ENCODE results near the gene BCAS3. TPM values are rescaled to one million over a fixed set of nuclear protein-coding genes. Genes with fewer than 3 reads are reported as not detected.

The BCAS3 gene
- total RNA-seq, 4 donors from 2014 or later, result 41.0 to 81.4 (median 45.6) TPM

- 99% methylated on average over 4 of the region's 4 CpGs for WGBS
- no peaks in the 10 kb centered on the region for H3K9me3 ChIP-seq
- no peak overlapping the region for H3K4me3 ChIP-seq
- no peaks in the 10 kb centered on the region for H3K36me3 ChIP-seq
- TF ChIP-seq CTCF (IDR thresholded peaks at IDR 0.05) (no peak), POLR2AphosphoS5 (IDR thresholded peaks at IDR 0.05) (no peak), EP300 (IDR thresholded peaks at IDR 0.05) (no peak), POLR2A (IDR thresholded peaks at IDR 0.05) (no peak)
- no peaks in the 10 kb centered on the region for H3K4me1 ChIP-seq
- DNase-seq (ENCODE audit: low spot score in 2 of 2), result no peak
- no peaks in the 10 kb centered on the region for H3K27me3 ChIP-seq
- H3K27ac ChIP-seq, result no peak overlapping the region
These were observed 141.9 kb downstream of the BCAS3 start for GRCh38 chr17:60819447-60820130.

DNA sequence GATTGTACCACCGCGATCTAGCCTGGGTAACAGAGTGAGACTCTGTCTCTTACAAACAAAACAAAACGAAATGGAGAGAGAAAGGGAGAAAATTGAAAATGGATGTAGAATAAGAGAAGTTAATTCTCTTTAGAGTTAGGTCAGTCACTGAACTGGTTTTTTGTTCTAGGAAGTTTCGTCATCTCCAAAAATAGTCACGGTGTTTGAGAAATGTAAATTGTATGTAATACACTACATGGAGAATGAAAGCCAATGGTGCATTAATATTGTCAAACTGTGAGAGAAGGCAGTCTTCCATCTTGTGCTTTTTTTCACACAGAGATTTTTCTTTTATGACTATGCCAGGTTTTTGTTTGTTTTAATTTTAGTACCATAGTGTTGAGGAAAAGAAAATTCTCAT, 145.9 kb downstream of the BCAS3 start:
- no peaks in the 10 kb centered on the region for H3K27me3 ChIP-seq
- TF ChIP-seq EP300 (IDR thresholded peaks at IDR 0.05) (no peak), POLR2AphosphoS5 (IDR thresholded peaks at IDR 0.05) (no peak), CTCF (IDR thresholded peaks at IDR 0.05) (no peak), POLR2A (IDR thresholded peaks at IDR 0.05) (no peak)
- H3K27ac ChIP-seq, result no peak overlapping the region
- no peak for DNase-seq (ENCODE audit: low spot score in 2 of 2)
- no peaks in the 10 kb centered on the region for H3K9me3 ChIP-seq
- H3K4me3 ChIP-seq, result no peak overlapping the region
- H3K4me1 ChIP-seq, result no peaks in the 10 kb centered on the region
- 83% methylated on average over 5 of the region's 5 CpGs for WGBS
- no peaks in the 10 kb centered on the region for H3K36me3 ChIP-seq

DNA sequence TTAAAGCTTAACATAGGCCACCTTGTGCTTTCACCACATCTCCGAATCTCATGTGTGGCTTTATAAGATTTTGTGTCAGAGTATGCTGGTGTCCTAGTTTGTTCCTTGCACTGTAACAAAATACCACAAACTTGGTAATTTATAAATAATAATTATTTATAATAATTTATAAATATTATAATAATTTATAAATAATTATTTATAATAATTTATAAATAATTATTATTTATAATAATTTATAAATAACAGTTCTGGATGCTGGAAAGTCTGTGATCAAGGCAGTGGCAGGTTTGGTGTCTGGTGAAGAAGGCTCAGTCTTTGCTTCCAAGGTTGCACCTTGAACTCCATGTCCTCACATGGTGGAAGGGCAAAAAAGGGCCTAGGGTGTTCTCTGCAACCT, 147.7 kb downstream of the BCAS3 start:
- WGBS, result 100% methylated on average over 1 of the region's 1 CpG

DNA sequence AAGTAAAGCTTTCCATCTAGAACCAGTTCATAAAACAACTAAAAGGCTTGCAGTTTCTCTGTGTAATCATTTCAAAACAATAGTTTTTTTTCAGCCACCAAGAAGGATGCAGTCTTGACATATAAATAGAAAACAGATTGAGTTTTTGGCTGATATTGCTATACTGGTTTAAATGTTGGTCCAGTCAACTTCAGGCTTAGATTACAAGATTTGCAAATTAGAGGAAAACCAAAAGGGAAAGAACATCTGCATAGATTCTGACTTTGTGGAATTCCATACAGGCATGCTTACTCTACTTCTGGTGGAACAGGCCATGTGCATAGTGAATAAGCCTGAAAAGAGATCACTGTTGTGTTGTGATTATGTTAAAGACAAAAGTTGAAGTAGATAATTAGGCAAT, 150.3 kb downstream of the BCAS3 start:
- DNase-seq (ENCODE audit: low spot score in 2 of 2), result no peak

More for the DNA sequence above, 147.7 kb downstream of the BCAS3 start:
- Histone ChIP-seq H3K27me3 (no peaks in the 10 kb centered on the region), H3K36me3 (no peaks in the 10 kb centered on the region), H3K27ac (no peak overlapping the region), H3K4me3 (no peak overlapping the region), H3K9me3 (no peaks in the 10 kb centered on the region), H3K4me1 (no peaks in the 10 kb centered on the region)
- DNase-seq (ENCODE audit: low spot score in 2 of 2), result no peak
- TF ChIP-seq EP300 (IDR thresholded peaks at IDR 0.05), result no peak
- TF ChIP-seq CTCF (IDR thresholded peaks at IDR 0.05), result no peak
- no peak for TF ChIP-seq POLR2A (IDR thresholded peaks at IDR 0.05)
- no peak for TF ChIP-seq POLR2AphosphoS5 (IDR thresholded peaks at IDR 0.05)

DNA sequence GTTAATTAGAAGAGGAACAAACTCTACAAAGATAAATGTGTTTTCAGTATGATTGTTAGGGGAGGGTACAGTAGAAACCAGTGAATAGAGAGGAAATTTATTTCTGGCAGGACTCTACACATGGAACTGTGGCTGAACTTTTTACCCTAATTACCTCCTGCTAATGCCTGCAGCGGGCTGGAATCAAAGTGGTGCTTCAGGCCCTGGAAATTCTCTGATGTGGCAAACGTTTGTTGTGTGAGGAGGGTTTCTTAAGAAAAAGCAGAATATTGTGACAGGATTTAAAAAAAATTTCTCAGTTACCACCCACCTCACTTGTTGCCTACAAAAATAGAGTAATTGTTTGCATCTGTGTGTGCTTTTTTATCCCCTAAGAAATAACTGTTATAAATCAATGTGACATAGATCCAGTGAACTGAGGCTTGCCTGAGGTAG, 154.5 kb downstream of the BCAS3 start:
- Histone ChIP-seq H3K9me3 (no peaks in the 10 kb centered on the region), H3K4me1 (no peaks in the 10 kb centered on the region), H3K27me3 (no peaks in the 10 kb centered on the region), H3K4me3 (no peak overlapping the region), H3K36me3 (no peaks in the 10 kb centered on the region), H3K27ac (no peak overlapping the region)
- WGBS, result 44% methylated on average over 2 of the region's 2 CpGs
- DNase-seq (ENCODE audit: low spot score in 2 of 2), result no peak
- TF ChIP-seq EP300 (IDR thresholded peaks at IDR 0.05) (no peak), POLR2AphosphoS5 (IDR thresholded peaks at IDR 0.05) (no peak), POLR2A (IDR thresholded peaks at IDR 0.05) (no peak)

More for the DNA sequence above, 150.3 kb downstream of the BCAS3 start:
- Histone ChIP-seq H3K36me3 (no peaks in the 10 kb centered on the region), H3K27me3 (no peaks in the 10 kb centered on the region), H3K9me3 (no peaks in the 10 kb centered on the region), H3K27ac (no peak overlapping the region), H3K4me1 (no peaks in the 10 kb centered on the region), H3K4me3 (no peak overlapping the region)
- no peak for TF ChIP-seq POLR2A (IDR thresholded peaks at IDR 0.05)
- TF ChIP-seq CTCF (IDR thresholded peaks at IDR 0.05), result no peak
- no peak for TF ChIP-seq POLR2AphosphoS5 (IDR thresholded peaks at IDR 0.05)

DNA sequence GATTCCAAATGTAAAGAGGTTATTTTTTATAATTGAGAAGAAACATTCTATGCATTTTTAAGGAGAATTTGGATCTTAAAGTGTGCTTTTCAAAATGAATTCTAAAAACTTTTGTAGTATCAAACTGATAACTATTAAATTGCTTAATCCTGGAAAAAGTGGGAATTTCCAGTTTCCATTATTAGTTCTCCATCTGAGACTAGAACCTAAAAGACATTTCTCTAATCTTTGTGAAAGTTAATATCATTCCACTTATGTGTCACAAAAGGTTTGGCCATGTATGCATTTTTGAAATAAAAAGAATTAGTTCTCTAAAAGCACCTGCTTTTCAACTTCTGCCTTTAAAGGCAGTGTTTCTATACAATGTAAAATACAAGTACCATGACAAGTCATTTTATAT, 155.0 kb downstream of the BCAS3 start:
- TF ChIP-seq CTCF (IDR thresholded peaks at IDR 0.05) (no peak), POLR2AphosphoS5 (IDR thresholded peaks at IDR 0.05) (no peak), EP300 (IDR thresholded peaks at IDR 0.05) (no peak), POLR2A (IDR thresholded peaks at IDR 0.05) (no peak)
- Histone ChIP-seq H3K36me3 (no peaks in the 10 kb centered on the region), H3K27ac (no peak overlapping the region), H3K4me1 (no peaks in the 10 kb centered on the region), H3K27me3 (no peaks in the 10 kb centered on the region), H3K9me3 (no peaks in the 10 kb centered on the region), H3K4me3 (no peak overlapping the region)
- no peak for DNase-seq (ENCODE audit: low spot score in 2 of 2)
